Neural progenitor cell (in vitro differentiated cells): ENCODE results near the gene HSD17B2. TPM values are rescaled to one million over a fixed set of nuclear protein-coding genes. Genes with fewer than 3 reads are reported as not detected.

Experiments used
- DNase-seq: peaks from one replicate; pipeline ENCODE4 v3.0.0-alpha.2; 2016; ENCODE audit warnings: low spot score
- H2AFZ ChIP-seq: fragments of 200-600 bp; sonication (generic); replicated peaks from 2 replicates; pipeline ENCODE4 v1.6.1; 2016; ENCODE audit warnings: antibody characterized with exemption
- H3F3A ChIP-seq: fragments of 200-600 bp; sonication (generic); 2 replicates; pipeline ENCODE4 v1.6.1; 2016; ENCODE audit warnings: antibody characterized with exemption, low read depth
- H3K27ac ChIP-seq: fragments of 200-600 bp; sonication (generic); 2 replicates; pipeline ENCODE4 v1.5.1; 2016; ENCODE audit warnings: mild to moderate bottlenecking
- H3K27me3 ChIP-seq: fragments of 200-600 bp; sonication (generic); 2 replicates; pipeline ENCODE4 v1.6.1; 2016; ENCODE audit warnings: mild to moderate bottlenecking, moderate library complexity
- H3K36me3 ChIP-seq: fragments of 200-600 bp; sonication (generic); 2 replicates; pipeline ENCODE4 v1.5.1; 2016
- H3K4me1 ChIP-seq: fragments of 200-600 bp; sonication (generic); 2 replicates; pipeline ENCODE4 v1.6.1; 2016; ENCODE audit warnings: mixed run types
- H3K4me2 ChIP-seq: fragments of 200-600 bp; sonication (generic); 2 replicates; pipeline ENCODE4 v1.6.1; 2016
- H3K4me3 ChIP-seq: fragments of 200-600 bp; sonication (generic); 2 replicates; pipeline ENCODE4 v1.5.1; 2016
- H3K79me2 ChIP-seq: fragments of 200-600 bp; sonication (generic); 2 replicates; pipeline ENCODE4 v1.6.1; 2016; ENCODE audit warnings: low read depth
- H3K9ac ChIP-seq: fragments of 200-600 bp; sonication (generic); 2 replicates; pipeline ENCODE4 v1.6.1; 2016
- H3K9me3 ChIP-seq: fragments of 200-600 bp; sonication (generic); 2 replicates; pipeline ENCODE4 v1.5.1; 2016; ENCODE audit warnings: low read depth
- H4K20me1 ChIP-seq: fragments of 200-600 bp; sonication (generic); 2 replicates; pipeline ENCODE4 v1.6.1; 2016; ENCODE audit warnings: low read depth
- H3K27ac Mint-ChIP-seq: 3 replicates; pipeline ENCODE4 v1.8.0; 2021; ENCODE audit warnings: mixed read lengths
- H3K27me3 Mint-ChIP-seq: 2 replicates; pipeline ENCODE4 v1.8.0; 2022; ENCODE audit warnings: low read depth, mild to moderate bottlenecking, inconsistent platforms, moderate library complexity, mixed read lengths; ENCODE audit not compliant: insufficient read depth
- H3K36me3 Mint-ChIP-seq: 3 replicates; pipeline ENCODE4 v1.8.0; 2021; ENCODE audit warnings: mixed read lengths
- H3K4me1 Mint-ChIP-seq: 3 replicates; pipeline ENCODE4 v1.8.0; 2021; ENCODE audit warnings: mixed read lengths
- H3K4me3 Mint-ChIP-seq: 3 replicates; pipeline ENCODE4 v1.8.0; 2021; ENCODE audit warnings: mild to moderate bottlenecking, moderate library complexity, mixed read lengths
- H3K9me3 Mint-ChIP-seq: 3 replicates; pipeline ENCODE4 v1.8.0; 2020; ENCODE audit warnings: mixed read lengths
- EZH2 ChIP-seq: fragments of 200-600 bp; sonication (generic); IDR thresholded peaks from 2 replicates; pipeline ENCODE4 v1.6.1; 2017; ENCODE audit warnings: antibody characterized with exemption, mild to moderate bottlenecking, moderate library complexity
- EZH2phosphoT487 ChIP-seq: fragments of 200-600 bp; sonication (generic); IDR thresholded peaks from 2 replicates; pipeline ENCODE4 v1.6.1; 2017; ENCODE audit warnings: antibody characterized with exemption
- total RNA-seq: library from RNA; depleted of rRNA; stranded (reverse); fragments of >200 nt; gene quantifications from 2 replicates; pipeline ENCODE4 v1.2.3, GENCODE V29; 2015; ENCODE audit warnings: low replicate concordance
- TF ChIP-seq, protein P1 (sequence below): fragments of 200-600 bp; sonication (generic); IDR thresholded peaks from 2 replicates; pipeline ENCODE4 v1.5.1; 2017; ENCODE audit warnings: antibody characterized with exemption, mild to moderate bottlenecking

Gene HSD17B2
- total RNA-seq, 1 donor from 2014 or later: not detected

DNA sequence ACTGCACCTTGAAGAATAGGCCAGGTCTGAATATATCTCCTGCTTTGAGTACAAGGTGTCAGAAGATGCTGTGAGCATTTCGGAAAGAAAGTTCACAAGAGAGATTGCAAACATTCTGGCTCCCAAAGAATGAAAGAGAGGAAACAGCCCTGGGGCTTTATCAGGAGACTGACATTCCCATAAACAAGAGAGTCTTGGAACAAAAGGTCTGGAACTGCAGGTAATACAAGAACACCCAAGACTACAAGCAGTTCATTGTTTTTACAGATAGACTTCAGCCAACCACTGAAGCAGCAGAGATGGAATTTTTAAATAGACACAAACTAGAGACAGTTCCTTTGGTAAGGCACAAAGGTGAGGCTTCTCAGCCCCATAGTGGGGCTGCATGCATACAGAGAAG, 14.4 kb downstream of the HSD17B2 start:
- H3K36me3 Mint-ChIP-seq: peaks cover 2% of the 10 kb centered on the region
- Histone ChIP-seq H3K27me3 (no peaks in the 10 kb centered on the region), H3K4me3 (no peak overlapping the region), H4K20me1 (no peaks in the 10 kb centered on the region), H3K27ac (no peak overlapping the region), H3F3A (peaks cover 20% of the 10 kb centered on the region), H3K9me3 (no peaks in the 10 kb centered on the region), H3K36me3 (no peaks in the 10 kb centered on the region), H2AFZ (no peak overlapping the region), H3K9ac (no peak overlapping the region), H3K4me2 (no peak overlapping the region), H3K4me1 (peaks cover 33% of the 10 kb centered on the region), H3K79me2 (no peaks in the 10 kb centered on the region)
- no peaks in the 10 kb centered on the region for H3K27me3 Mint-ChIP-seq
- peak overlapping the region; percentile 34 for H3K27ac Mint-ChIP-seq
- TF ChIP-seq, protein P1, sequence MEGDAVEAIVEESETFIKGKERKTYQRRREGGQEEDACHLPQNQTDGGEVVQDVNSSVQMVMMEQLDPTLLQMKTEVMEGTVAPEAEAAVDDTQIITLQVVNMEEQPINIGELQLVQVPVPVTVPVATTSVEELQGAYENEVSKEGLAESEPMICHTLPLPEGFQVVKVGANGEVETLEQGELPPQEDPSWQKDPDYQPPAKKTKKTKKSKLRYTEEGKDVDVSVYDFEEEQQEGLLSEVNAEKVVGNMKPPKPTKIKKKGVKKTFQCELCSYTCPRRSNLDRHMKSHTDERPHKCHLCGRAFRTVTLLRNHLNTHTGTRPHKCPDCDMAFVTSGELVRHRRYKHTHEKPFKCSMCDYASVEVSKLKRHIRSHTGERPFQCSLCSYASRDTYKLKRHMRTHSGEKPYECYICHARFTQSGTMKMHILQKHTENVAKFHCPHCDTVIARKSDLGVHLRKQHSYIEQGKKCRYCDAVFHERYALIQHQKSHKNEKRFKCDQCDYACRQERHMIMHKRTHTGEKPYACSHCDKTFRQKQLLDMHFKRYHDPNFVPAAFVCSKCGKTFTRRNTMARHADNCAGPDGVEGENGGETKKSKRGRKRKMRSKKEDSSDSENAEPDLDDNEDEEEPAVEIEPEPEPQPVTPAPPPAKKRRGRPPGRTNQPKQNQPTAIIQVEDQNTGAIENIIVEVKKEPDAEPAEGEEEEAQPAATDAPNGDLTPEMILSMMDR: no peak
- TF ChIP-seq EZH2phosphoT487 (no peak), EZH2 (no peak)
- H3K4me1 Mint-ChIP-seq: peaks cover 28% of the 10 kb centered on the region
- no peaks in the 10 kb centered on the region for H3K9me3 Mint-ChIP-seq
- DNase-seq: no peak
- H3K4me3 Mint-ChIP-seq: no peak overlapping the region

DNA sequence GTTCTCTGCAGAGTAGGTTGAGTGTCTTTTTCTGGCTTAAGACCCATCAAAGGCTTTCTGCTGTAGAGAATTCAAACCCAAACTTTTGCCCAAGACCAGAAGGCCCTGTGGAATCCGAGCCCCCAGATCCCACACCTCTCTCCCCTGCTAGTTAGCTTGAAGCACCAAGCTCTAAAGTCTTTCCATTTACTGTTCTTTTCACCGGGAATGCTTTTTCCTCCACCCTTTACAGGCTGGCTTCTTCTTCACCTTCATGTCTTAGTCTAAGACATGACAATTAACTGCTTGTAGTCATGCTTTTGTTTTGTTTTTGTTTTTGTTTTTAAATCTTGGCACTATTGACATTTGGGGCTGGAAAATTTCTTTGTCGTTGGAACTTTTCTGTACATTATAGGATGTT, 15.5 kb downstream of the HSD17B2 start:
- Mint-ChIP-seq H3K36me3 (peaks cover 2% of the 10 kb centered on the region), H3K9me3 (no peaks in the 10 kb centered on the region), H3K4me3 (no peak overlapping the region), H3K27ac (no peak overlapping the region), H3K4me1 (peaks cover 20% of the 10 kb centered on the region), H3K27me3 (peaks cover 3% of the 10 kb centered on the region)
- Histone ChIP-seq H3K9ac (no peak overlapping the region), H3K36me3 (no peaks in the 10 kb centered on the region), H3K4me3 (no peak overlapping the region), H4K20me1 (no peaks in the 10 kb centered on the region), H3K27ac (no peak overlapping the region), H2AFZ (no peak overlapping the region), H3K79me2 (no peaks in the 10 kb centered on the region), H3F3A (peaks cover 10% of the 10 kb centered on the region), H3K27me3 (no peaks in the 10 kb centered on the region), H3K9me3 (no peaks in the 10 kb centered on the region), H3K4me2 (no peak overlapping the region), H3K4me1 (peaks cover 25% of the 10 kb centered on the region)
- TF ChIP-seq EZH2 (no peak), EZH2phosphoT487 (no peak)
- TF ChIP-seq, protein P1: no peak
- no peak for DNase-seq

DNA sequence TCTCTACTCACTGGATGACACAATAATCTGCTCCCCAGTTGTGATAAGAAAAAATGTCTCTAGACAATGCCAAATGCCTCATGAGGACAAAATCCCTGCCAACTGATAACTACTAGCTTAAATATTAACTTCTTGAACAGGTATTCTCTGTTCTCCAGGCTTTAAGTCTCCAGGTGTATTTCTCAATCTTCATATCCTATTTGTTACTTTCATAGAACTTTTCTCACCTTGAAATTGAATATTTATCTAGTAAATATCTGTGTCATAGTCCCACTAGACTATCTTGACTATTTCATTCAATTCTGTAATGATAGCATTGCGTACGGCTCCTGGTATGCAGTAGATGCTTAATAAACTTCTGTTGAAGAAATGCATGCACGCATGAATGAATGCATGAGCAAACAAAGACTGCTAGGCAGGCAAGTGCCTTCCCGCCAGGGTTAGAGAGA, 15.9 kb downstream of the HSD17B2 start:
- H3K4me3 Mint-ChIP-seq: no peak overlapping the region
- no peaks in the 10 kb centered on the region for H4K20me1 ChIP-seq

More for the DNA sequence above, 15.9 kb downstream of the HSD17B2 start:
- Histone ChIP-seq H3K4me1 (peaks cover 20% of the 10 kb centered on the region), H2AFZ (no peak overlapping the region), H3K36me3 (no peaks in the 10 kb centered on the region), H3K9ac (no peak overlapping the region), H3K27me3 (no peaks in the 10 kb centered on the region), H3K27ac (no peak overlapping the region), H3K9me3 (no peaks in the 10 kb centered on the region), H3K4me2 (no peak overlapping the region), H3F3A (peaks cover 5% of the 10 kb centered on the region), H3K4me3 (no peak overlapping the region), H3K79me2 (no peaks in the 10 kb centered on the region)
- no peak for DNase-seq
- peaks cover 15% of the 10 kb centered on the region for H3K4me1 Mint-ChIP-seq
- H3K36me3 Mint-ChIP-seq: peaks cover 2% of the 10 kb centered on the region
- TF ChIP-seq, protein P1: no peak
- TF ChIP-seq EZH2 (no peak), EZH2phosphoT487 (no peak)
- peaks cover 3% of the 10 kb centered on the region for H3K27me3 Mint-ChIP-seq
- no peaks in the 10 kb centered on the region for H3K9me3 Mint-ChIP-seq
- no peak overlapping the region for H3K27ac Mint-ChIP-seq
